Mucosa of rectum (tissue), 2 donors: ENCODE results near the gene MRPL42.
"Not testable (repeated sequence)": the region's sequence is repeated elsewhere in the genome, so short reads cannot be mapped to it uniquely, and the experiment has no call there.

ENCODE experiments used
- H3K27ac ChIP-seq, 2 donors: one replicate each; pipeline ENCODE4 v1.7.0; 2013; ENCODE audit warnings: inconsistent platforms in 2 of 2, low read depth in 2 of 2, low read length in 2 of 2
- H3K27me3 ChIP-seq, 2 donors: one replicate each; pipeline ENCODE4 v1.7.0; 2013; ENCODE audit warnings: low read length in 2 of 2; ENCODE audit not compliant: control insufficient read depth in 2 of 2, insufficient read depth in 2 of 2
- H3K36me3 ChIP-seq, 2 donors: one replicate each; pipeline ENCODE4 v1.7.0; 2013; ENCODE audit warnings: low read length in 2 of 2; ENCODE audit not compliant: control insufficient read depth in 2 of 2, insufficient read depth in 2 of 2
- H3K4me1 ChIP-seq, 2 donors: one replicate each; pipeline ENCODE4 v1.7.0; 2013; ENCODE audit warnings: low read length in 2 of 2, mild to moderate bottlenecking in 1 of 2; ENCODE audit not compliant: control insufficient read depth in 2 of 2, insufficient read depth in 2 of 2
- H3K4me3 ChIP-seq, 2 donors: one replicate each; pipeline ENCODE4 v1.7.0; 2013; ENCODE audit warnings: low read length in 2 of 2
- H3K9ac ChIP-seq, 2 donors: one replicate each; pipeline ENCODE4 v1.7.0; 2013; ENCODE audit warnings: low read length in 2 of 2, low read depth in 1 of 2, mild to moderate bottlenecking in 1 of 2
- H3K9me3 ChIP-seq, 2 donors: one replicate each; pipeline ENCODE4 v1.7.0; 2013; ENCODE audit warnings: low read length in 2 of 2; ENCODE audit not compliant: control insufficient read depth in 2 of 2
- donor health status: healthy.
- donor health status: Normal muscosa, but diverticular disease.

The MRPL42 gene

GRCh38 chr12:93430280-93430679 lies 37.0 kb upstream of the MRPL42 start:
- H3K27me3 ChIP-seq = no peaks in the 10 kb centered on the region
- H3K36me3 ChIP-seq = no peaks in the 10 kb centered on the region
- H3K27ac ChIP-seq = no peak overlapping the region
- H3K4me1 ChIP-seq = peaks cover 10 to 16% of the 10 kb centered on the region in 2 donors
- no peak overlapping the region for H3K4me3 ChIP-seq
- H3K9me3 ChIP-seq = no peaks in the 10 kb centered on the region
- H3K9ac ChIP-seq = no peak overlapping the region

- not testable (repeated sequence) for H3K9me3 ChIP-seq, H3K27ac ChIP-seq, H3K4me1 ChIP-seq, H3K27me3 ChIP-seq, H3K4me3 ChIP-seq, H3K36me3 ChIP-seq, H3K9ac ChIP-seq
Measured at GRCh38 chr12:93432031-93432430, 35.3 kb upstream of the MRPL42 start.

GRCh38 chr12:93434256-93434865 lies 33.0 kb upstream of the MRPL42 start:
- no peak overlapping the region for H3K9ac ChIP-seq
- no peak overlapping the region for H3K4me3 ChIP-seq
- no peaks in the 10 kb centered on the region for H3K27me3 ChIP-seq
- H3K4me1 ChIP-seq = peaks cover under 1 to 5% of the 10 kb centered on the region in 2 donors
- H3K36me3 ChIP-seq = no peaks in the 10 kb centered on the region
- H3K9me3 ChIP-seq = no peaks in the 10 kb centered on the region
- H3K27ac ChIP-seq = no peak overlapping the region

- Histone ChIP-seq H3K27me3 (no peaks in the 10 kb centered on the region), H3K4me1 (peaks cover 10 to 23% of the 10 kb centered on the region in 2 donors), H3K27ac (no peak overlapping the region), H3K9me3 (no peaks in the 10 kb centered on the region), H3K9ac (no peak overlapping the region), H3K4me3 (no peak overlapping the region), H3K36me3 (no peaks in the 10 kb centered on the region)
Measured at GRCh38 chr12:93438266-93439050, 28.9 kb upstream of the MRPL42 start.

DNA sequence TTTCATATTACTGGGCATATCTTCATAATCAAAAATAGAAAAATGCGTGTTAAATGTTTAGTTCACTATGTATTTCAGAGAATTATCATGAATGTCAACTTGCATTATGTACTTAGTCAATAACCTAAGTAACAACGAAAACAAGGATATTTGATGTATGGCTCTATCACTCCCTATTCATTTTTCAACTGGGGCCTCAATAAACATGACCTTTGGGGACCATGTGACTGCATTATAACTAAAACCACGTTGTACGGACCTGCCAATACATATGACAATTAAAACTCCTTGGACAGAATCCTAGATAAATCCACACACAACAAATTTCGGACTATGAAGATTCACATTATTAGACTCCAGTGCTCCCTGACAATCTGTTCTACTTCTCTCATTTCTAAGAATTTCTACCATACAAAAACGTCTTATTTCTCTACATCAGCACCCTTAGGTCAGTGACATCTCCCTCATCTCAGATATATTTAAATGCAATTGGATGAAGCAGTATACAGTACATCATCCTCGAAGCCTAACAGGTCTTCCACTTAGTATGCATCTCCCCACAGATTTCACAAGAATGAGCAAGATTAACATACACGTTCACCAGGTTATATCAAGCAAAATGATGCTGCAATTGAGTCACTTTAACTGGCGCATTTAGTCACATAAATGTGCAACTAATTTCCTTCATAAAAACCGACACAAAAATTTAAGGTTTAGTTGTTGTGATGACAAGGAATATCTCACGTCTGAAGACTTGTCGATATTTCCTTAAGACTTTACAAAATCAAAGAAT lies 27.1 kb upstream of the MRPL42 start:
- H3K27me3 ChIP-seq = no peaks in the 10 kb centered on the region
- no peaks in the 10 kb centered on the region for H3K9me3 ChIP-seq
- H3K27ac ChIP-seq = no peak overlapping the region
- H3K4me3 ChIP-seq = peak overlapping the region; percentile 95 to 98
- no peaks in the 10 kb centered on the region for H3K36me3 ChIP-seq
- H3K9ac ChIP-seq = peak overlapping the region; percentile 77 to 93
- peaks cover 10 to 21% of the 10 kb centered on the region in 2 donors for H3K4me1 ChIP-seq

DNA sequence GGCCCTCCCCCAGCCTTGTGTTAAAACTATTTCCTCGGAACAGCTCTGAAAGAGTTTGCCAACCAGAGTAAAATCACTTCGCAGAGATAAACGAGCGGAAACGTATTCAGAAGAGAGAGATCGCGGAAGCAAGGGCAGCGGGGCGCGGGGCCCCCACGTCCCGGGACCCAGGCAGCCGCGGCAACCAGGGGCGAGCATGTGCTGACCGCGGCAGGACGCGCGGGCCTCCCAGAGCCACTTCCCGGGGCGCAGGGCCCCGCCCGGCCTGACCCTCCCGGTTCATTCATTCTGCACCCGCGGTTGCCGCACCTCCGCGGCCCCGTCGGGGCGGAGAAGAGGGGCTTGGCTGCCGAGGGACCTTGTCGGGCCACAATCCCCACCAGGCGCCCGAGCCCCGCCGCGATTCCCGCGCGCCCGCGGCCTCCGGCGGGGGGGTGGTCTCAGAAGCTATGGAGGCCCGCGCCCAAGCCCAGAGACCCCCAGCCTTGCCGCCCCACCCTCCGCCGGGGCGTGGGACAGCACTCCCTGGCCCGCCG lies 26.2 kb upstream of the MRPL42 start:
- Histone ChIP-seq H3K27me3 (no peaks in the 10 kb centered on the region), H3K4me3 (peak overlapping the region; percentile 95 to 98), H3K27ac (peak overlapping the region; percentile 89 to 93), H3K36me3 (no peaks in the 10 kb centered on the region), H3K9me3 (no peaks in the 10 kb centered on the region), H3K9ac (peak overlapping the region; percentile 77 to 93), H3K4me1 (peaks cover 10 to 21% of the 10 kb centered on the region in 2 donors)

- peaks cover 10 to 21% of the 10 kb centered on the region in 2 donors for H3K4me1 ChIP-seq
- peak within 1 kb of the TSS; percentile 95 to 98 for H3K4me3 ChIP-seq
- no peaks in the 10 kb centered on the region for H3K9me3 ChIP-seq
- peak within 1 kb of the TSS; percentile 93 to 98 for H3K9ac ChIP-seq
- H3K36me3 ChIP-seq = no peaks in the 10 kb centered on the region
- peak within 1 kb of the TSS; percentile 89 to 93 for H3K27ac ChIP-seq
- H3K27me3 ChIP-seq = no peaks in the 10 kb centered on the region
Measured at GRCh38 chr12:93441617-93442410, 25.5 kb upstream of the MRPL42 start, which contains the start of gene UBE2N. Gene UBE2N, minus strand, starts transcription at chr12:93441947. Its CDS starts 63 bp downstream, at chr12:93441884.

- Histone ChIP-seq H3K4me3 (peak overlapping the region; percentile 95 to 98), H3K27ac (peak overlapping the region; percentile 89 to 93), H3K36me3 (no peaks in the 10 kb centered on the region), H3K9me3 (no peaks in the 10 kb centered on the region), H3K4me1 (peaks cover 10 to 21% of the 10 kb centered on the region in 2 donors), H3K27me3 (no peaks in the 10 kb centered on the region), H3K9ac (peak overlapping the region; percentile 93 to 98)
Measured at GRCh38 chr12:93442411-93443340, 24.6 kb upstream of the MRPL42 start.

DNA sequence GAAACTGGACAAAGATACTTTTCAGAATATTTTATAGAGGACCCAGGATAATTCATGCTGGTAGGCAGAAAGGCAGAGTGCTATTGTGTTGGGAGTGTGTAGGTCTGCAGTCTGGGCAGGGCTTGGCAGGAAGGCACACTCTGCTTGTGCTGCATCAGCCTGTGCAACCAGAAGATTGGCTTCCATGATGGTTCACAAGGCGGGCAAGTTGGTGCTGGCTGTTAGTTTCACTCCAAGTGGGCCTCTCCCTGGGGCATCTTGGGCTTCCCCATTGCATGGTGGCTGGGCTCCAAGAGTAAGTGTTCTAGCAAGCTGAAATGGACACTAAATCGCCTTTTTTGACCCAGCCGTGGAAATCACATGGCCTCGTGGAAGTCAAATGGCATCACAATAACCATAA lies 23.7 kb upstream of the MRPL42 start:
- no peaks in the 10 kb centered on the region for H3K36me3 ChIP-seq
- no peak overlapping the region for H3K27ac ChIP-seq
- H3K27me3 ChIP-seq = no peaks in the 10 kb centered on the region
- H3K9me3 ChIP-seq = no peaks in the 10 kb centered on the region
- no peak overlapping the region for H3K4me3 ChIP-seq
- no peak overlapping the region for H3K9ac ChIP-seq
- peaks cover 10 to 21% of the 10 kb centered on the region in 2 donors for H3K4me1 ChIP-seq
